Stimulated activated CD4-positive, alpha-beta T cell treated with anti-CD3 and anti-CD28 coated beads, Interleukin-15, amount 100 ng/mL, for 1 hour (primary cell): ENCODE data around the gene FSIP1.

Experiments used
- DNase-seq, 2 donors: peaks; one replicate each; pipeline ENCODE4 v3.0.0-alpha.2; 2020; ENCODE audit warnings: low read depth in 1 of 2, low spot score in 1 of 2

Gene FSIP1

DNA sequence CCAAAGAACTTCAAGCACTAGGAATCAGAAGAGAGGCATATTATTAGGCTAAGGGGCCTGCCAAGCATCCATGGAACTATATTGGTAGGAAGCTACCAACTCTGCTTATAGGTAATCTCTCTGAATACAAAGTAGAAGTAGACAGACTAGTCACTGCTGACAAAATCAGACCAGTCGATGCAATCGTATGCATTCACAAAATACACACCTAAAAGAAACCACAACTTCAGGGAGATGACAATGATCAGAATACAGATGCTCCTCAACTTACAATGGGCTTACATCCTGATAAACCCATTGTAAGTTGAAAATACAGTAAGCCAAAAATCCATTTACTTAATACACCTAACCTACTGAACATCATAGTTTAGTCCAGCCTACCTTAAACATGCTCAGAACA, 94.7 kb downstream of the FSIP1 start:
- DNase-seq: no peak

DNA sequence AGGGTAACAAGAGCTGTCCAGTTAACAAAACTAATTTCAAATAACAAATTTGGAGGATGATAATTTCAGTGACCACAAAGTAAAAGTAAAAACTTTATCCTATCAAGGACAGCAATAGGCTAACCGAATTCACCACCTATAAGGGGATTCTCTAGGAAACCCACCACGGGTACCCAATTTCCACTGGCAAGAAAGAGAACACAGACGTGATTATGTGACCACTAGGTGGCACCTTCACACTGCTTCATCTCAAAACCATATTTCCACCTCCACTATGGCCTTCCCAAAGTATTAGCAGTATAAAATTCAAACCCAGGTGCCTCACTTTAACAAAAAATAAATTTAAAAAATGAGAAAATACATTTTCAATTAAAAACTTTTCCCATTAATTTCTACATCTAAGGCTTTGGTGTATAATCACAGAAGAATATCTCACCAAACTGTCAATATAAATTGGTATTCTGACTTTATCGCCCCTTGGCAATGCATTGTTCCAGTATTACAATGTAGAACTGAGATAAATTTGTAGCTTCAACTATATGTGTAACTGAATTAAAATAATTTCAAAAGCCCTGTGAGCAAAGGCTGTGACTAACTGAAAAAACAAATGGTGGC, 96.5 kb downstream of the FSIP1 start:
- no peak for DNase-seq

DNA sequence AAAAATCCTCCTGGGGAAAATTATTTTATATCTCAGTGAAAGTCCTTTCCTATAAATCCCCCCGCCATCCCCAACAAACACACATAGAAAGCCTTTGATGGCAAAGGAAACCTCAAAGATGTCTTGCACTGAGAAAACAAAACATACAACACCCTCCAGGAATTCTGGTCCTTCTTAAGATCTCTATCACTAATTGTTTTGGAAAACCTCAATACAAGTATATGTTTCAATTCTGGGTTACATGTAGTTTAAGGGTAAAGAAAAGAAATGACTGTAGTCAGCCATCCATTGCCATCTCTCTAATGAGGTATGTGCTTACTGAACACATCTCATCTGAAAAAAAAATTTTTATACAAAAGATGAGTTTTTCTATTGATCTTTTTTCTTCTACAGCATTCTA, 97.3 kb downstream of the FSIP1 start:
- no peak for DNase-seq

DNA sequence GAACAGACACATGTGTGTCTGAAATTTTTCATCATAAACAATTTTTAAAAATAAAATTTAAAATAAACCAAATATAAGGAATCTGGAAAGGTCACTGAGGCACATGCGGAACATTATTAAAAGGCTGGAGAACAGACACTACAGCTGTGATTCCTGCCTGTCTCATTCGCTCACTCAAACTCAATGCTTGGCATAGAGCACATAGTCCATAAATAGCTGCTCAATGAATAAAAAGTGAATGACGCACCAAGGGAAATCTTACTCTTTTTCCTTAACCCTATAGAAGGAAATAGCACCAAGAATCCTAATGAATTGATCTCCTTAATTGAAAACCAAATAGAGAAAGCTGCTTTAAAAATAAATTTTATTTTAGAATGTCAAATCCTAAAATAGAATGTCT, 98.4 kb downstream of the FSIP1 start:
- DNase-seq: no peak

DNA sequence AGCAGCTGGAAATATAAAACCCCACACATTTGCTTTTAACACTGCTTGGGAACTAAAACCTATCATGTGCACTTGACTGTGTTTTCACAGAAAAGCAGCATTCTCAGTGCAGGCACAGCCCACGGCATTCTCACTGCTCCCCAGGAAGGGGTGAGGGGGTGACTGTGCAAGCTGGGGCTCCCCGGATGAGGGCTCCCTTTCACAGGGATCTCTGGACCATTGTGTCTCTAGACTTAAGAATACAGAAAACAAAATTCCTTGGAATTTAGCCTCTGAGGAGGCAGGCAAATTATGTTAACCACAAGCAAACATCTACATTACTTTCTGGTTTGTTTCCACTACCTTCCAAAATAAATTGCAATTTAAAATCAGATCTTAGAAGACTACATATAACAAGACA, 100.3 kb downstream of the FSIP1 start:
- DNase-seq: no peak

DNA sequence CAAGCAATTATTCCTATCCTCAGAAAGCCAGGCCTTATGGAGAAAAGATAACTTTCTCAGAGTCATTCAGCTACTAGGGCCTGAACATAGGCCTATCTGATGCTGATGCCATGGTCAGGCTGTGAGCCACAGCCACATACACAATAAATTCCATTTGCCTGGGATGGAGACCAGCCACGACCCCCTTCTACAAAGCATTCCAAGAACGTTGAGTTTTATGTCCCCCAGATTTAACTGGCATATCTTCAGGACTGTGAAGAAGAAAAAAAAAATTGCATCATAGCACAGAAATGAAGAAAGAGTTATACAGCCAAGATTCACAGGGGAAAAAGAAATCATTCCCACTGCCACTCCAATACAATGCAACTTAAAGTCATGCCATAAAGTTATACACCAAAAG, 101.8 kb downstream of the FSIP1 start:
- DNase-seq: no peak

DNA sequence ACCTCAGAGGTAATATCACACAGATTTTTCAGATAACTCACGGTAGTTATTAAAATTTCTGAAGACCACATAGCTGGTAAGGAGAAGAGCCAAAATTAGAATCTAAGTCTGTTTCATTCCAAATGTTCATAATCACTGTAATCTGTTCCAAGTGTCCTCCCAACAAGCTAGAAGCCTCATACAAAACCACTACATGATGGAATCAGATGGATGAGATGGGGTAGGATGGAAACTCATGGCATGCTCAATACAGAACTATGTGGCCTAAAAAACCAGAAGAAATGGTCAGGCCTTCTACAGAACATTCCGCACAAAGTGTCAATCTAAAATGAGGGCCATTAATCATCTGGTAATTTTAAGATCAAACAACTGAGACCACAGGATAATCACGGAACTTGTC, 110.0 kb downstream of the FSIP1 start:
- DNase-seq: no peak

DNA sequence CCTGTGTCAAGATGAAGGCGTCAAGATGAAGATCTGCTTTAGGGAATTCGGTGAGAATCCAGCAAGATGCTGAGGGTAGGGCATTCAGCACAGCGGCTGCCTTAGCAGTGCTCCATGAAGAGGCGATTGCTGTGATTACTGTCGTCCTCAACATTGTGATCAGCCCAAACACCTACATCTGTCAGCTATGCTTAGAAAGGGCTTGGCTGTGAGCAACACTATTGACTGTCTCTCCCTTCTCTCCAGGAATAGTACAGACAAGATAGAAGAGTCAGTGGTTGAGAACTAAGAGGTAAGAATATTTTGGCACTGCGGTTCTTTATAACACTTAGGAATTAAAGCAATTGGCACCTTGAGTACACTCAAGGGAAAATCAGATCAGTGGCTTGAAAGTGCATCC, 110.5 kb downstream of the FSIP1 start:
- DNase-seq: no peak

DNA sequence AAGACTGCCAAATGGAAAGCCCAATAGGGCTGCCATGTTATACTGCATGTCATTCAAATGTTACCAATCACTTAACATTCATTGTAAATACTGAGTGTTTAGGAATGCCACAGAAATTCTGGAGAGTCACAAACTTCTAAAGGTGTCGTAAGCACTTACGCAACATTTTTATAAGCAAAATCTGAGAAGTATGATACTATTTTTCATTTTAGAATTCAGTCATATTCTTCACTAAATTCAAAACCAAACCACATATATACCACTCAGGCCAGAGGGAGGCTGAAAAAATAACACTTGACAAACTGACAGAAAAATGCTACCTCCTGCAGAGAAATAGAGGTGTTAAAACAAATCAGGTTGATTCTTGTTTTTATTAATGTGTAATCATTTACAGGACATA, 112.0 kb downstream of the FSIP1 start:
- DNase-seq: no peak

DNA sequence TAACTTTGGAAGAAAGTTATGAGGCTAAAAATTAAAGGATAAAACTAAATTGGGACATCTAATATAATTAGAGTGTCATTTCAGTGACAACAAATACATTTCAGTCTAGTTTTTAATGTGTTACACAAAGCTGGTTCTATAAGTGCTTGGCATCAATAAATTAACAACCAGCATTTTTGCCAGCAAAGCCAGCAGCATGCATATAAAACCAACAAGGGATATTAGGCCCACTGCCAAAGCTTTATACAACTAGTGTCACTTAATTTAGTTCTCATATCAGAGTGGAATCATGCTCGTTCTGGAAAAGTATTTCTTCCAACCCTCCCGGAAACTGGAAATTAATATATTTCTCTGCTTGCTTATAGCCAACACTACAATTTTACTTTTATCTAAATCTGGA, 113.0 kb downstream of the FSIP1 start:
- no peak for DNase-seq

DNA sequence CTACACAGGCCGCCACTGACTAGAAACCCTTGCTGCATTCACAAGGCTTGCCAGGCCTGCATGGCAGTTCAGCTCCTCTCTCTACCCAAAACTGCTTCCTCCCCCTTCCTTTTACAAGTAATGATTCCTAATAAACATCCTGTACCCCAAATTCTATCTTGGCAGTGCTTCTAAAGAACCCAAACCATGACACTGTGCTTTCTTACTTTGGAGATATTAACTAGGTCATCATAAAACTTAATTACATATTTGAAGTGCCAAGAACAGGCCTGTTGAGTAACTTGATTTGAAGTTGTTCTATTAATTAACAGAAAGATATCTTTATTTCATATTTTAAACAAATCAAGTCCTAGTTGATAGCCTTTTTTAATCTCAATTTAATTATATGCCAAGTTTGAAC, 113.4 kb downstream of the FSIP1 start:
- no peak for DNase-seq

DNA sequence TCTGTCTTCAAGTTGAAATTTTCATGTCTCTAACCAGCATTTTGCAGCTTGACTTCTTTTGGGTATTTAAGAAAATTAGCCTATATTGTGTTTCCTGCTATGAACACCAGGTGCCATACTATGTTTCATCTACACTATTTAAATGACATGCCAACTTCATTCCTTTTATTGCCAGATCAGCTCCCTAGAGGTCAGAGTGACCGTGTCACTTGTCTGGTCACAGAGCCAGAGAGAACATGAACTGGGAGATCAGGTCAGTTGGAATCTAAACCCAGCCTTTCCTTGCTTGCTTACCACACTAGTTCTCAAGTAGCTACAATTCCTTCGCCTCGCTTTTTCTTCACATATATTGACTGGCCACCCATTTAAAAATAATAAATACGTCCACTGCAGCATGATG, 114.2 kb downstream of the FSIP1 start:
- DNase-seq: no peak

DNA sequence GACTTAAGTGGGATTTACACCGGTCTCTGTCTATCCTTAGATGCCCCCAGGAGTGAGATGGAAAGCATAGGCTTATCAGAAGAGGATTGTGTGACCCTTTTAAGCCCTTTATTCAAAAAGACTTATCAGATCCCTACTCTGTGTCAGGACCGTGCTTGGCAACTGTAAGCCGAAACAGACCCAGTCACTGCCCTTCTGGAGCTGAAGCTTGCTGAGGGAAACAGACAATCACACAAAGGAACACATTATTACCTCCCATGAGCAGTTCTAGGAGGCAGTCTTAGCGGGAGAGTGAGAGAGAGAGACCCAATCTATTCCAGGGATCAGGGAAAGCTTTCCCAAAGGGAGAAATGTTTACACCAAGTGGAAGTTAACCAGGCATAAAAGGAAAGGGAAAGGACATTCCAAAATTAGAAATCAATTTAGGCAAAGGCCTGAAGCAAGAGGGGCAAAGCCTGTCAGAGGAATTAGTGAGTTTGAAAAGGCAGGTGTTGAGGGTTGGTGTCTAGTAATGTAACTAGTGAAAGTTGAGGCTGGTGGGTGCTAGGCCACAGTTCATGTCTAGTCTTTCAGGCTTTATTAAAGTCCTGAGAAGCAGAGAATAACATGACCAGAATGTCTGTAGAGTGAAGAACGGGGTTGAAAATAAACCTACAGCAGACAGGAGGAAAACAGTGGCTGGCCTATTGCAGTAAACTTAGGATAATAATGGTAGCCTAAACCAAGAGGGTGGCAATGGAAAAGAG, 115.1 kb downstream of the FSIP1 start:
- DNase-seq: no peak

DNA sequence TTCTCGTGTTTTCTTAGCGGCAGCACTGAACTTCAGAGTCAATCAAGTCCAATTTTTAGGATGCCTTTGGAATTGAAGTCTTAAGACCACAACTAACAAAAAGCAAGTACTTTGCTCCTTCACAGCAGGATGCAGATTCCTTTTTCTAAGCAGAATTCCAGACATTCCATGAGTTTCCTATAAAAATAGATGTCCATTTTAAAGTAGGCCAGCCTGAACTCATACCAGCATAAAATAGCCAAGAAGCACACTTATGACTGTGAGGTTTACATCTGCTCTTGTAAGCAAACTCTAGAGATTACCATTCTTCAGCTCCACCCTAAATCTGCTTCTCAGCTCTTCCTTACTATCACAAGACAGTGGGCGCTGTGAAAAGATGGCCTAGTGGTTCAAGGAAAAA, 116.0 kb downstream of the FSIP1 start:
- no peak for DNase-seq

DNA sequence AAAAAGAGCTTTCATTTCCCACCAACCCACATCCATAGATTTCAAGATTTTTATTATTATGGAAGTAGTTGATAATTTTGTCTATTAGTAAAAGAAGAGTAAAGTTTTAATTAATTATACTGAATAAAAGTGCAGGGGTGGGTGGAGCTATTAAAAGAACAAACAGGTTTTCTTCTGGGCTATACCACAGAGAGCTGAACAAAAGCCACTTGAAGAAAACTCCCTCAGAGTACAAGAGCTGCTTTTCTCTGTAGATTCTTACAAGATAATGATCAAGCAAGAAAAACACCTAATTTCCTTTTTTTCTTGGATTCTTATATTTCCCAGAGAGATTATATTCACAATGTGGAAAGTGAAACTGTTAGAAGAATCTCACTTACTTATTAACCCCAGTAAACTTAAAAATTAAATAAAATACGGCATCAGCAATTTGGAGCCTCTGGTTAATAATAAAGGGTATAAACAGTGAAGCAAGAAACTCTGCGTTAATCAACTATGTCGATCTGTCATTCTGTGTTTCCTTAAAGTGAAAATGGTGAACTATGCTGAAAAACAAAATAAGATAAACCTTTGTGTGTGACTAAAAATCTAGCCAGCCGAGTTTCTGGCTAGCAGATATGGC, 116.9 kb downstream of the FSIP1 start:
- no peak for DNase-seq

DNA sequence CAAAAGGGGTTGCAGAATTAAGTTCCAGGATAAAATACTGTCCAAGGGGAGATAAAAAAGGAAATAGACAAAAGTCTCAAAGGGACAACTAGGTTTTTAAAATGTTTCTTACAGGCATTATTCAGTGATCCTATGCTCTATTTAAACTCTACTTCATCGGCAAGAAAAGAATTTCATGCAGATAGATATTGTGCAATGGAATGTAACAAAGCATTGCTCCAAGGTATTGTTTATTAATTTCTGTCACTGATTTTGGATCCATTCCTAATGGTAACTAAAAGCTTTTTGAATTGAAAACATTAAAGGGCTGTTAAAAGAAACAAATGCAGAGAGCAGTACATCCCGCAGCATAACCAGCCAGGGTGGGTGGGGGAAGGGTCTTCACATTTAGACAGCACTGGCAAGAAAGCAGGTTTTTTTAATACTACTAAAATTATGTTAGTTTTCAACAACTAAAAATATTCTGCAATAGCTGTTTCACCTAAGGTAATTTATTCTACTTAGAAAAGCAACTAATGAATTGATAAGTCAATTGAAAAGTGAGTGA, 118.9 kb downstream of the FSIP1 start:
- DNase-seq: no peak

DNA sequence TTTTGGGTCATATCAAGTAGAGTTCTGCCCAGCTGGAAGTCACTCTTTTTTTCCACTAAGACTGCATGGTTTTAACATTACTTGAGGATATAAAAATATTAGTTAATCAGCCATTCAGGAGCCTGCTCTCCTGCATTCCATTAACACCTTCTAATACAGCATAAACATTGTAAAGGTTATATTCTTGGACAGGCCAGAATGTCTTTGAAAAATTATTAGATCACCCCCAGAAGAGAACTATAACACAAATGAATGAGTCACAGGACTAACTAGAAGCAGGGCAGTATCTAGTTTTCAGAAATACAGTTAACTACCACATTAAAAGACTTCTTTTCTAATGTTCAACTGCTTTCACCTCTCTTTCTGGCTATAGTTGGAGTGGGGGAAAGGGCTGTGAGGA, 120.9 kb downstream of the FSIP1 start:
- no peak for DNase-seq

DNA sequence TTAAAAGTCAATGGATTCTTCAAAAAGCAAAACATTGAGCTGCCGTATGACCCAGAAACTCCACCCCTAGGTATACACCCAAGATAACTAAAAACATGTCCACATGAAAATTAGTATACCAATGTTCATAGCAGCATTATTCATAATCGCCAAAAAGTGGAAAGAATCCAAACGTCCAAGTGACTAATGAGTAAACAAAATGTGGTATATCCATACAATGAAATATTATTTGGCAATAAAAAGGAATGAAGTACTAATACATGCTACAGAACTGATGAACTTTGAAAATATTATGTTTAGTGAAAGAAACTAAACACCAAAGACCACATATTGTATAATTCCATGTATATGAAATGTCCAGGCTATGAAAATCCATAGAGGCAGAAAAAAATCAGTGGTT, 123.9 kb downstream of the FSIP1 start:
- no peak for DNase-seq

DNA sequence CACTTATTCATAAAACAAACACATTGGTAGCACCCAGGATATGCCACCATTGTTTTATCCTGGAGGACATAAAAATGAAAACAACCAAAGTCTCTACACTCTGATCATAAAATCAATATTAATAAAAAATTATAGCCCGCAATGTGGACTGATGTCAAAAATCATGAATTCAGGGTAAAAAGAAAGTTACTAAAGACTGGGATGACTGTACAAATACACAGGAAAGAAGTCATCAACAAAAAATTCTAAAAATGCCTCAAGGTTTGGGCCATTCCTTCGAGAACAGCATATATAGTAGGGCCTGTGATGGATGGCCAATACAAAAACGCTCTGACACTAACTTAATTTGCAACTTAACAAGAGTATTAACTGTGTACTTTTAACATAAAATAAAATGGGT, 125.0 kb downstream of the FSIP1 start:
- no peak for DNase-seq

DNA sequence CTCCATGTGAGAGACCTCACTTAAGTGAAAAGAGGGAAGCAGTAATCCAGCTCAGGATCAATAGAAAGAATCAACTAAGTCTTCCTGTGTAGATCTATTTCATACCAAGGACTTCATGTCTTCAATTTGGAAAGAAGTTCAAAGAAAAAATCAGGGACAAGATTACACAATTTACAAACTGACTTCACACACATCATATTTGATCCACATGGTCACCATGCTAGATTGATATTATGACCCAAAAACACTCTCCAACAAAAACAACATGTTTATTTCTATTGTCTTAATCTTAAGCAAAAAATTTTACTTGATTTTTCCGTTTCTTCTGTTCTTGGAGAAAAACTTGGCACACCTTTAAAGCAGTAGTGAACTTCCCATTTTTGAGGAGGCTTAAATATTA, 125.5 kb downstream of the FSIP1 start:
- no peak for DNase-seq

DNA sequence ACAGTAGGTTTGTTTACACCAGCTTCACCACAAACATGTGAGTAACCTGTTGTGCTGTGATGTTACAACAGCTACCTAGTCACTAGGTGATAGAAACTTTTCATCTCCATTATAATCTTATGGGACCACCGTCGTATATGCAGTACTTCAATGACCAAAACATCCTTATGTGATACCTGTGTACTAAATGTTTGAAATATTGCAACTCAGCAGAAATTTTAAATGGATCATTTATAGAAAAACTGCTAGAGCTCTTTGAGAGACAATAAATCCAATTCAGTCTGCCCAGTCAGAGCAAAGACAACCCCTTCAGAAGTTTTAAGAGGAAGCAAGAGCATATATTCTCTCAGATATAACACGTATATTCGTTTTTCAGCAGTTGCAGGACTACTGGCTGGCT, 128.3 kb downstream of the FSIP1 start:
- no peak for DNase-seq

DNA sequence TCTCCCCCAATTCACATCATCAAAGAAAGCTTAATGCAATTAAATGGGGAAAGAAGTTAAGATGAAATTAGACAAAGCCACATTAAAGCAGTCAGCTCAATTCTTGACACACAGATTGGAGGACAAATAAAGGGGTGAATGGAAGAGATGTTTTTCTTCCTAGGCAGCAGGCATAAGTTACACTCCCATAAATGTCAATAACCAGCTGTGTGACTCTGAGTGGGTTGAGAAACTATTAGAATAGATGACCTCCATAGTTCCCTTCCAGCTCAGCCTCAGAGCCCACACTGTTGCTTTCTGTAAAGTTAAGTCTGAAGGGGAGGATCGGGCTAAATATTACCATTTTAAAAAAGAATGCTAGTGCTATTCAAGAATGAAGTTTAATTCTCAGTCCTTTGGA, 130.8 kb downstream of the FSIP1 start:
- DNase-seq: no peak

DNA sequence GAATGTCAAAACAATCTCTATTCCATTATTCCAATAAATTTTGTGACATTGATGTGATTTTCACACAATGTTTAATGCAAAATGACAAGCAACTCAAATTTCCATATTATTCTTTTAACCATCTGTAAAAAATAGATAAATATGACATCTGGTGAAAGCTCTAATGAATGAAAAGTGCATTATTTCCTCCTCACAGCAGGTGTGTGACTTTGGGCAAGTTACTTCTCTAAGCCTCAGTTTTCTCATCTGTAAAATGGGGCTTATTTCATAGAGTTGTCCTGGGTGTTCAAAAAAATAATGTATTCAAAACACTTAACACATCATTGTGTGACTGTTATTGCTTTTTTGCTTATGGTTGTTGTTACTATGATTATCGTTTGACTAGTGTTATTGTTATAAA, 131.3 kb downstream of the FSIP1 start:
- no peak for DNase-seq
